Mesendoderm (in vitro differentiated cells): ENCODE data around the gene BMS1.
A peak's percentile ranks its signal among the peaks of the same experiment; 100 is the strongest.

Source experiments
- DNase-seq: peaks from one replicate; pipeline ENCODE4 v3.0.0; 2013
- H2AK5ac ChIP-seq: 2 replicates; pipeline ENCODE4 v1.6.1; 2013; ENCODE audit warnings: low read length, inconsistent platforms
- H2BK120ac ChIP-seq: 2 replicates; pipeline ENCODE4 v1.6.1; 2013; ENCODE audit warnings: low read depth, mild to moderate bottlenecking, low read length, moderate library complexity, mixed read lengths
- H2BK15ac ChIP-seq: replicated peaks from 2 replicates; pipeline ENCODE4 v1.6.1; 2013; ENCODE audit warnings: low read depth, mild to moderate bottlenecking, moderate library complexity
- H2BK5ac ChIP-seq: 2 replicates; pipeline ENCODE4 v1.6.1; 2013; ENCODE audit warnings: low read length, inconsistent platforms
- H3K18ac ChIP-seq: 2 replicates; pipeline ENCODE4 v1.6.1; 2013; ENCODE audit warnings: mild to moderate bottlenecking, low read length, mixed read lengths
- H3K23ac ChIP-seq: one replicate; pipeline ENCODE4 v1.6.1; 2013; ENCODE audit warnings: low read length
- H3K27ac ChIP-seq: 2 replicates; pipeline ENCODE4 v1.5.1; 2013; ENCODE audit warnings: low read depth, mild to moderate bottlenecking, inconsistent platforms, low read length, moderate library complexity
- H3K27me3 ChIP-seq: 2 replicates; pipeline ENCODE4 v1.6.1; 2013; ENCODE audit warnings: low read length, control low read depth, mild to moderate bottlenecking, inconsistent platforms; ENCODE audit not compliant: insufficient read depth, poor library complexity
- H3K36me3 ChIP-seq: 2 replicates; pipeline ENCODE4 v1.6.1; 2013; ENCODE audit warnings: low read length, inconsistent platforms; ENCODE audit not compliant: control insufficient read depth, insufficient read depth
- H3K4ac ChIP-seq: one replicate; pipeline ENCODE4 v1.6.1; 2013; ENCODE audit warnings: low read depth, mild to moderate bottlenecking, low read length, moderate library complexity
- H3K4me1 ChIP-seq: 2 replicates; pipeline ENCODE4 v1.6.1; 2013; ENCODE audit warnings: low read depth, low read length, inconsistent platforms; ENCODE audit not compliant: control insufficient read depth
- H3K4me2 ChIP-seq: 2 replicates; pipeline ENCODE4 v1.6.1; 2013; ENCODE audit warnings: low read length
- H3K4me3 ChIP-seq: 2 replicates; pipeline ENCODE4 v1.5.1; 2013; ENCODE audit warnings: mild to moderate bottlenecking, low read length
- H3K56ac ChIP-seq: one replicate; pipeline ENCODE4 v1.6.1; 2013; ENCODE audit warnings: low read length
- H3K79me1 ChIP-seq: 2 replicates; pipeline ENCODE4 v1.6.1; 2013; ENCODE audit warnings: low read length, inconsistent platforms
- H3K79me2 ChIP-seq: 2 replicates; pipeline ENCODE4 v1.6.1; 2013; ENCODE audit warnings: mild to moderate bottlenecking, low read length; ENCODE audit not compliant: control insufficient read depth, insufficient read depth
- H3K9ac ChIP-seq: 2 replicates; pipeline ENCODE4 v1.6.1; 2013; ENCODE audit warnings: low read length, inconsistent platforms
- H4K5ac ChIP-seq: one replicate; pipeline ENCODE4 v1.6.1; 2013; ENCODE audit warnings: low read length
- H4K8ac ChIP-seq: one replicate; pipeline ENCODE4 v1.6.1; 2013; ENCODE audit warnings: low read depth, mild to moderate bottlenecking, control low read depth, low read length, moderate library complexity
- WGBS: extraction: QIAGEN DNeasy Blood & Tissue Kit; methylation state at CpG from one replicate; pipeline ENCODE4 v1.1.7; 2013; ENCODE audit warnings: low lambda C conversion rate, missing lambda C conversion rate; ENCODE audit not compliant: insufficient coverage; ENCODE audit errors: extremely low coverage; 5-methylcytosine and 5-hydroxymethylcytosine counted together

BMS1 gene

GRCh38 chr10:42744134-42744701 lies 38.4 kb upstream of the BMS1 start:
- H3K18ac ChIP-seq: no peak overlapping the region
- no peaks in the 10 kb centered on the region for H3K79me2 ChIP-seq
- H3K23ac ChIP-seq: no peak overlapping the region
- no peak overlapping the region for H2BK5ac ChIP-seq
- no peak overlapping the region for H2BK15ac ChIP-seq
- no peak overlapping the region for H2BK120ac ChIP-seq
- H3K9ac ChIP-seq: no peak overlapping the region
- no peak overlapping the region for H3K4me3 ChIP-seq
- no peak overlapping the region for H3K4me2 ChIP-seq
- H3K27me3 ChIP-seq: no peaks in the 10 kb centered on the region
- no peak overlapping the region for H4K5ac ChIP-seq
- no peak overlapping the region for H3K4ac ChIP-seq
- H3K56ac ChIP-seq: no peak overlapping the region
- no CpG with 5 or more reads among the region's 3 CpGs for WGBS
- no peak for DNase-seq
- H3K79me1 ChIP-seq: no peaks in the 10 kb centered on the region
- H3K27ac ChIP-seq: no peak overlapping the region
- H4K8ac ChIP-seq: no peak overlapping the region
- H3K4me1 ChIP-seq: no peaks in the 10 kb centered on the region
- H3K36me3 ChIP-seq: no peaks in the 10 kb centered on the region
- no peak overlapping the region for H2AK5ac ChIP-seq

- H2BK120ac ChIP-seq: no peak overlapping the region
- H3K79me1 ChIP-seq: no peaks in the 10 kb centered on the region
- no peak overlapping the region for H2BK15ac ChIP-seq
- no peak overlapping the region for H3K27ac ChIP-seq
- H3K9ac ChIP-seq: no peak overlapping the region
- H3K27me3 ChIP-seq: peaks cover 22% of the 10 kb centered on the region
- no CpG with 5 or more reads among the region's 28 CpGs for WGBS
- H4K8ac ChIP-seq: no peak overlapping the region
- H3K23ac ChIP-seq: no peak overlapping the region
- H3K4ac ChIP-seq: no peak overlapping the region
- no peak overlapping the region for H3K4me2 ChIP-seq
- no peaks in the 10 kb centered on the region for H3K36me3 ChIP-seq
- peak; percentile 90 for DNase-seq
- H4K5ac ChIP-seq: no peak overlapping the region
- no peaks in the 10 kb centered on the region for H3K4me1 ChIP-seq
- no peak overlapping the region for H3K56ac ChIP-seq
- no peak overlapping the region for H3K18ac ChIP-seq
- no peak overlapping the region for H3K4me3 ChIP-seq
- H2BK5ac ChIP-seq: no peak overlapping the region
- no peaks in the 10 kb centered on the region for H3K79me2 ChIP-seq
- H2AK5ac ChIP-seq: no peak overlapping the region
Observed at GRCh38 chr10:42753126-42753506, 29.5 kb upstream of the BMS1 start.

- H4K5ac ChIP-seq: no peak overlapping the region
- H3K23ac ChIP-seq: no peak overlapping the region
- H3K56ac ChIP-seq: peak overlapping the region; percentile 76
- H3K18ac ChIP-seq: no peak overlapping the region
- no peak overlapping the region for H3K9ac ChIP-seq
- no peaks in the 10 kb centered on the region for H3K79me2 ChIP-seq
- H3K79me1 ChIP-seq: no peaks in the 10 kb centered on the region
- no peak for DNase-seq
- H3K4ac ChIP-seq: no peak overlapping the region
- no CpG with 5 or more reads among the region's 51 CpGs for WGBS
- no peak overlapping the region for H2BK120ac ChIP-seq
- H3K4me3 ChIP-seq: no peak overlapping the region
- peaks cover 22% of the 10 kb centered on the region for H3K27me3 ChIP-seq
- peak overlapping the region; percentile 54 for H3K4me2 ChIP-seq
- H2AK5ac ChIP-seq: no peak overlapping the region
- no peaks in the 10 kb centered on the region for H3K4me1 ChIP-seq
- no peak overlapping the region for H3K27ac ChIP-seq
- no peaks in the 10 kb centered on the region for H3K36me3 ChIP-seq
- H2BK5ac ChIP-seq: no peak overlapping the region
- H4K8ac ChIP-seq: no peak overlapping the region
- no peak overlapping the region for H2BK15ac ChIP-seq
Observed at GRCh38 chr10:42753507-42754154, 29.0 kb upstream of the BMS1 start.

- Histone ChIP-seq H3K4ac (no peak overlapping the region), H4K8ac (no peak overlapping the region), H3K79me1 (no peaks in the 10 kb centered on the region), H3K18ac (no peak overlapping the region), H3K4me2 (peak overlapping the region; percentile 54), H2BK120ac (no peak overlapping the region), H3K4me3 (no peak overlapping the region), H3K4me1 (no peaks in the 10 kb centered on the region), H2BK15ac (no peak overlapping the region), H3K36me3 (no peaks in the 10 kb centered on the region), H3K27me3 (peaks cover 22% of the 10 kb centered on the region), H2AK5ac (no peak overlapping the region), H3K27ac (no peak overlapping the region), H2BK5ac (no peak overlapping the region), H4K5ac (no peak overlapping the region), H3K9ac (peak overlapping the region; percentile 38), H3K79me2 (no peaks in the 10 kb centered on the region), H3K56ac (peak overlapping the region; percentile 76), H3K23ac (no peak overlapping the region)
- no CpG with 5 or more reads among the region's 89 CpGs for WGBS
- DNase-seq: peak; percentile 65
Observed at GRCh38 chr10:42754155-42755027, 28.2 kb upstream of the BMS1 start.

- H3K4me1 ChIP-seq: no peaks in the 10 kb centered on the region
- H3K4me3 ChIP-seq: no peak overlapping the region
- no peak overlapping the region for H3K56ac ChIP-seq
- H4K8ac ChIP-seq: no peak overlapping the region
- no peaks in the 10 kb centered on the region for H3K79me2 ChIP-seq
- peaks cover 22% of the 10 kb centered on the region for H3K27me3 ChIP-seq
- no peak overlapping the region for H2AK5ac ChIP-seq
- no peak overlapping the region for H2BK120ac ChIP-seq
- no CpG with 5 or more reads among the region's 45 CpGs for WGBS
- no peak overlapping the region for H3K9ac ChIP-seq
- no peak overlapping the region for H3K23ac ChIP-seq
- H3K36me3 ChIP-seq: no peaks in the 10 kb centered on the region
- H2BK5ac ChIP-seq: no peak overlapping the region
- no peak overlapping the region for H3K4ac ChIP-seq
- H4K5ac ChIP-seq: no peak overlapping the region
- H3K27ac ChIP-seq: no peak overlapping the region
- H3K18ac ChIP-seq: no peak overlapping the region
- no peak overlapping the region for H3K4me2 ChIP-seq
- H2BK15ac ChIP-seq: no peak overlapping the region
- DNase-seq: peak; percentile 31
- no peaks in the 10 kb centered on the region for H3K79me1 ChIP-seq
Observed at GRCh38 chr10:42755028-42755451, 27.6 kb upstream of the BMS1 start.
